GM21786 (cell line): ENCODE results near the gene ATG13.
A peak's percentile ranks its signal among the peaks of the same experiment; 100 is the strongest.
"Not testable (repeated sequence)": the region's sequence is repeated elsewhere in the genome, so short reads cannot be mapped to it uniquely, and the experiment has no call there.

ENCODE experiments used
- ATAC-seq: cut with Tn5 transposase; IDR thresholded peaks from one replicate; pipeline ENCODE4 v1.9.1; 2021; ENCODE audit not compliant: unreplicated experiment

Gene ATG13

DNA sequence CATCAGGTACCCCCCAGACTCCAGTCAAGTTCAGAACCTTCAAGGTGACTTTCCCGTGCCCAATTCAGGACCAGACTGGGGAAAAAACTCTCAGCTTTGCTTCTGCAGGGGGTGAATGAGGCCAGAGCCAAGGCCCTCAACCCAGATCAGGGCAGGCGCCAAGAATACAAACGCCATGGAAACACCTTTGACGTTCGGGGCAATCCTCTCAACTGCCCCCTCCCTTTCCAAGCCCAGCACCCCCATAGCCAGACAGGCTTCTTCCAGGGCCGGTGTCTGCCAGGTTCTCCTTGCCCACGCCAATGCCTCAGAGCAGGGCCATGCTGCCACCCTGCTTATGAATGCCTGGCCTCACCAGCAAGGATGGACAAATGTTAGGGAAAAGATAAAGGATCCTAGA lies 77.3 kb downstream of the ATG13 start:
- ATAC-seq: no peak

GRCh38 chr11:46695345-46696211 lies 78.2 kb downstream of the ATG13 start:
- ATAC-seq: no peak

- ATAC-seq: no peak
Observed at GRCh38 chr11:46696212-46696558, 78.8 kb downstream of the ATG13 start.

- ATAC-seq: no peak
Observed at GRCh38 chr11:46697303-46697702, 80.0 kb downstream of the ATG13 start.

DNA sequence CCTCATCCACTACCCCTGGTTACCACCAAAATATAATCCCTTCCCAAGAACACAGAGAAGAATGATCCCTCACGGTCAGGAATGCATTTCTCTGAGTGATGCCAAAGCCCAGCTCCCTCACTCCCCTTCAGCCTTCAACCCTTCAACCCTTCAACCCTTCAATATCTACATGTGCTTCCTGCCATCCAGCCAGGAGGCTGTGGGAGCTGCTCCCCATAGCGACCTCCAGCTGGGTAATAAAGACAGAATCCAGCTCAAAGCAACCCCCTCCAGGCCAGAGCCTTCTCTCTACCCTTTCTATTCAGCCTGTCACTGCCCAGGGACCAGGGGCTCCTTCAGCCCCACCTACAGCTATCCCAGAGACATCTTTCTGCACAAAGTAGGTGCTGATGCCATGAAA lies 80.4 kb downstream of the ATG13 start:
- ATAC-seq: no peak

GRCh38 chr11:46698597-46698996 lies 81.2 kb downstream of the ATG13 start:
- ATAC-seq: no peak

DNA sequence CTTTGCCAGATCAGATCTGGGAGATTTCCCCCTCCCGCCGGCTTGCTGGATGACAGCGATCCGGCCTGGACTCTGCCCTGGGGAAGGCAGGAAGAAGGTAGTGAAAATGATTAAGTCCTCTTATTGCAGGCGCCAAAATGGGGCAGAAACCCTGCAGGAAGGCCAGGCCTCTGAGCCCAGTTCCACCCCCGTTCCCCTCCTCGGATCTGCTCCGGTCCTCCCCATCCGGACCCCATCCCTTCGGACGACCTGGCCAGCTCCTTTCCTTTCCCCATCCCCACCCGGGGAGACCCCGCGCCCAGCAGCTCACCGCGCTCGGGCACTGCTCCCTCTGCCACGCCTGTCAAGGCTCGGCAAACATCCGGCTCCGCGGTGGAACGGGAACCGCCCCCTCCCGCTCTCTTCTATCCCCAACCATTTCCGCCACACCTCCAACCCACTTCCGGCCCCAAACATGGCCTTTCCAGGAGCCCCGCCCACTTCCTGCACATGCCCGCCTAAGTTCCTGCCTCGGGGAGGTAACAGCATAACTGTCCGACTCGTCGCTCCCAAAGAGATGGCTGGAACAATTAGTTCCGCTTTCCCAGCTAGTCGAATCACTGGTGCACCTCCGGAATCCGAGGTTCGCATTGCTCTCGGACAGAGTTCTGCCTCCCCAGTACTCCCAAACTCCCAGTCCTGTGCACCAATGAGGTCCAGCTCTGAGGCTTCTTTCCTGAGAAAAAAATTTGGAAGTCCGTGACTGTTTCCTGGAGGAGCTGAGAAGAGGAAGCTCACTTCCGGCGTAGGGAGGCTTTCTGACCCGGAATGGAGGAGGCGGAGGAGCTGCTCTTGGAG lies 83.1 kb downstream of the ATG13 start, which contains the start of the genes ARHGAP1 and ZNF408:
Gene ARHGAP1, minus strand, starts transcription at position 379 of the 837 bp plus-strand sequence. CDS start 4,512 bp downstream, outside the sequence.
Gene ZNF408, plus strand, starts transcription at position 791 of the 837 bp plus-strand sequence. Its CDS starts 17 bp downstream, at position 808.
- ATAC-seq: peak; percentile 94

- no peak for ATAC-seq
Observed at GRCh38 chr11:46701078-46701654, 83.8 kb downstream of the ATG13 start.

- ATAC-seq: no peak
Observed at GRCh38 chr11:46705070-46705688, 87.8 kb downstream of the ATG13 start.

DNA sequence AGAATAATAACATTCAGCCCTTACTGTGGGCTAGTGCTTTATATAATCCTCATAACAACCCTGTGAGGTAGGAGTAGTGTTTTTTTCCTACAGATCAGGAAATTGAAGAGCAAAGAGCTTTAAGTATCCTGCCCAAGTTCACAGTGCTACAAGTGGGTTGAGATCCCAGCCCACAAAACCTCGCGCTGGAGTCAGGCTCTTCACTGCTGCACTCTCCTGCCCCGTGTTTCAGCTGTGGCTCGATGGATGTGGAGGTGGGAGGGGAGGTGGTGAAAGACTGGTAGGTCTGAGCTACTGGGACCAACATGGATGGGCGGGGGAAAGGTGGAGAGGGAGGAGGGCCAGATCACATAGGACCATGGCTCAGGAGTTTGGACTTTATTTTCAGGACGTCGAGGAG lies 89.5 kb downstream of the ATG13 start:
- no peak for ATAC-seq

DNA sequence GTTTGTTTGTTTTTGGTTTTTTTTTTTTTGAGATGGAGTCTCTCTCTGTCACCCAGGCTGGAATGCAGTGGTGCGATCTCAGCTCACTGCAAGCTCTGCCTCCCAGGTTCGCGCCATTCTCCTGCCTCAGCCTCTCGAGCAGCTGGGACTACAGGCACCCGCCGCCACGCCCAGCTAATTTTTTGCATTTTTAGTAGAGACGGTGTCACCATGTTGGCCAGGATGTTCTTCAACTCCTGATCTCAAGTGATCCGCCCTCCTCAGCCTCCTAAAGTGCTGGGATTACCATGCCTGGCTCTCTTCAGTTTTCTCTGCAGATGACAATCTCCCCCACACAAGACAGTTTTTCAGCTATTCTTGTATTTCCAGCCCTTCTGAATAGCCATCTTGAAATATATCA lies 92.0 kb downstream of the ATG13 start:
- ATAC-seq: not testable (repeated sequence)

DNA sequence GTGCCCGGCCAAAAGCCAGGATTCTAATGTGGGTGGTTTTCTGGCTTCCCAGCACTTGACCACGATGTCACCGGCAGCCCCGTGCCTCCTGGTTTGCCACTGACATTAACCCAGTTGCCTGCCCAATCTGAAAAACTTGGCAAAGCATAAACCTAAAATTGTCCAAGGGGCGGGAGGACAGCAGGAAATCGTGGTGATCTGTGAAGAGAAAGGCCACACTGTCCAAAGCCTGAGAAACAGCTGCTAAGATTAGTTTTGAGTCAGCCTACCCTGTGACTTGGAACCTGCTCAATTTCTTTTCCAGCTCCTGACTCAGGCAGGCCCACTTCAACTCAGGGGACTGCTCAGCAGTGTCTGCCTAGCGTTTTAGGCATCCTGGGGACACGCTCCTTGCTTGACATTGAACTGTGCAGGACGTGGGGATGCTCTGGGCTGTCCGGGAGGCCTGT lies 93.5 kb downstream of the ATG13 start:
- no peak for ATAC-seq

DNA sequence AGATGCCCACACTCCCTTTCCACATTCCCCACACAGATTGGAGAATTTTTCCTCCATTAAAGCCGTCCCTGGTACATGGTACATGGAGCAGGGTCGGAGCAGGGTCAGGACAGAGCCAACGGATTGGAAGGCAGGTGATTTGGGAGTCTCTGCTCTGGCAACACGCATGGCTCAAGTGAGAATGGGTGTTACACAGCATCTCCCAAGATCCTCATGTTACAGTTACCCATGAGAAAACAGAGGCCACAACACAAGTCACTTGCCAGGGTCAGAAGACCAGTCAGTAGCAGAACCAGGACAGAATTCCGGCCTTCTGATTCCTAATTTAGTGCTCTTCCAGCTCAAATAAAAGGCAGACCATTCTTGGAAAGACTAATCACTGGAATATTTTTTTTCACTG lies 94.0 kb downstream of the ATG13 start:
- ATAC-seq: no peak

GRCh38 chr11:46712874-46713576 lies 95.7 kb downstream of the ATG13 start:
- no peak for ATAC-seq

DNA sequence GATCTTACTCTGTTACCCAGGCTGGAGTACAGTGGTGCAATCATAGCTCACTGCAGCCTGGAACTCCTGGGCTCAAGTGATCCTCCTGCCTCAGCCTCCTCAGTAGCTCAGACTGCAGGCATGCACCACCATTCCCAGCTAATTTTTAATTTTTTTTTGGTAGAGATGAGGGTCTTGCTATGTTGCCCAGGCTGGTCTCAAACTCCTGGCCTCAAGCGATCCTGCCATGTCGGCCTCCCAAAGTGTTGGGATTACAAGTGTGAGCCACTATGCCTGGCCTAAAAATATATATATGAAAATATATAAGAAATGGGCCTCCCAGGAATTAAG lies 100.4 kb downstream of the ATG13 start:
- ATAC-seq: not testable (repeated sequence)

DNA sequence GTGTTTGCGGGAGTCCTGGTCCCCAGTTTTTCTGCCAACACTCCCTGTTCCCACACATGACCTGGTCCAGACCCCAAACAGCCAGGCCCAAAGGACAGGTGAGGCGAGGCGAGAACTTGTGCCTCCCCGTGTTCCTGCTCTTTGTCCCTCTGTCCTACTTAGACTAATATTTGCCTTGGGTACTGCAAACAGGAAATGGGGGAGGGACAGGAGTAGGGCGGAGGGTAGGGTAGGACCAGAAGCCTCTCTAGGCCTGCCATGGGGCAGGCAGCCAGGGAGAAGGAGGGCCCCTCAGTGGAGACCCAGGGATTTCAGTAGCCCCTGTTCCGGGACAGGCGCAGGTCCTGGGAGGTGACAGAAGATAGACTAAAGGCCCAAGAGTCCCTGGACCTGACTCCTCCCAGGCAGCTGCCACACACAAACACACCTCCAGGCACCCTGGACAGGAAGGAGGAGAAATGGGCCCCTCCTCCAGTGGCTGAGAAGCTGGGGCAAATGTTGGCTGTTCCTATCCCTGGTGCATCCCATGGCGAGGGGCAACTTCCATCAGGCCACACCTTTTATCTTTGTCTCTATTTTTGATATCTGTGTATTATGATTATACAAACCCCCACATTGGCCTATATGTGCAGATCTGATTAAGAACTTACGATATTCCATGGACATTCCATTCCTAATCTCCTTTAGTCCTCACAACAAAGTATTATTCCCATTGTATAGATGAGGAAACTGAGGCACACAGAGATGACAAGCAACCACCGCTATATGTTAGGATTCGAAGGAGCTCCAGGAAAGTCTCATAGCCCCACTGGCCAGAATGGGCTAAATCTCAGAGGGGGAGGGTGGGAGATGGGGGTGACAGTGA lies 101.0 kb downstream of the ATG13 start:
- no peak for ATAC-seq

DNA sequence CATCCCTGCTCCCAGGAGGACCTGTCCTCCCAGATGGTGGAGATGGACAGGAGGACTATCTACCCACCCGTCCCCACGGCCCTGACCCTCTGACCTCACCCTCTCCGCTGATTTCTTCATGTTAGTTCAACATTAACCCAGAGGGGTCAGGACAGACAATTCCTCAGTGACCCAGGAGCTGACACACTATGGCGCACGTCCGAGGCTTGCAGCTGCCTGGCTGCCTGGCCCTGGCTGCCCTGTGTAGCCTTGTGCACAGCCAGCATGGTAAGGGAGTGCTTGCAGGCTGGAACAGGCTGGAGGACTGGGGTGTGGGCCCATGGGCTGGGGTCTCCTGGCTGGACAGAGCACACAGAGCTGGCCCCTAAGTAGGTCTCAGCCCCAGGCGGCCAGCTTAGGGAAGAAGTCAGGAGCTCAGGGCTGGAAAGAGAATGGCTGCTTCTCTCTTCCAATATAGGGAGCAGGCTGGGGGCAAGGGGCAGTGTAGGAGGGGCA lies 101.7 kb downstream of the ATG13 start, which contains the start of gene F2:
Gene F2, plus strand, starts transcription at position 166 of the 495 bp plus-strand sequence. Its CDS starts 23 bp downstream, at position 189.
- no peak for ATAC-seq

GRCh38 chr11:46719543-46720218 lies 102.3 kb downstream of the ATG13 start:
- no peak for ATAC-seq

GRCh38 chr11:46721286-46721685 lies 103.9 kb downstream of the ATG13 start:
- ATAC-seq: no peak
